IMR-90 (cell line): ENCODE results near the gene BMP7. TPM values are rescaled to one million over a fixed set of nuclear protein-coding genes. Genes with fewer than 3 reads are reported as not detected.

Source experiments
- ATAC-seq: fragments of 200-7000 bp; cut with Tn5 transposase; 2 replicates; pipeline ENCODE4 v1.9.1; 2020; ENCODE audit warnings: low read depth, mild to moderate bottlenecking, moderate library complexity
- BruUV-seq: library from RNA; stranded (reverse); fragments of 400-500 nt; replicated peaks from 2 replicates; lab custom pipeline; 2021; lab: Mats Ljungman, UMichigan
- CTCF ChIA-PET: fragments of 300-600 bp; formaldehyde crosslinking; extraction: SDS; loops from one replicate; lab custom pipeline; 2021; ENCODE audit warnings: antibody characterized with exemption; lab: Yijun Ruan, JAX
- POLR2A ChIA-PET: fragments of 300-600 bp; sonication (Branson Sonifier 250); formaldehyde crosslinking; loops from one replicate; lab custom pipeline; 2022; ENCODE audit warnings: antibody characterized with exemption; ENCODE audit not compliant: unreplicated experiment; lab: Charles Lee
- DNase-seq: peaks from one replicate; pipeline ENCODE4 v3.0.0; 2013
- H2AFZ ChIP-seq: replicated peaks from 2 replicates; pipeline ENCODE3; 2013; ENCODE audit warnings: low read length, mild to moderate bottlenecking; ENCODE audit not compliant: poor library complexity
- H2AK5ac ChIP-seq: 2 replicates; pipeline ENCODE4 v1.6.1; 2013; ENCODE audit warnings: low read depth, low read length, inconsistent platforms
- H2AK9ac ChIP-seq: replicated peaks from 2 replicates; pipeline ENCODE3; 2013; ENCODE audit warnings: mild to moderate bottlenecking, low read depth, low read length, moderate library complexity; ENCODE audit not compliant: poor library complexity
- H2BK120ac ChIP-seq: 2 replicates; pipeline ENCODE4 v1.6.1; 2013; ENCODE audit warnings: low read depth, low read length, inconsistent platforms
- H2BK15ac ChIP-seq: 3 replicates; pipeline ENCODE4 v1.6.1; 2013; ENCODE audit warnings: low read depth, low read length, inconsistent platforms
- H2BK20ac ChIP-seq: 2 replicates; pipeline ENCODE4 v1.6.1; 2013; ENCODE audit warnings: low read depth, mild to moderate bottlenecking, inconsistent platforms, low read length, moderate library complexity
- H2BK5ac ChIP-seq: 2 replicates; pipeline ENCODE4 v1.6.1; 2013; ENCODE audit warnings: mild to moderate bottlenecking, low read depth, low read length, inconsistent platforms; ENCODE audit not compliant: poor library complexity, severe bottlenecking
- H3K14ac ChIP-seq: replicated peaks from 2 replicates; pipeline ENCODE4 v1.6.1; 2013; ENCODE audit warnings: low read depth, low read length, inconsistent platforms
- H3K18ac ChIP-seq: 2 replicates; pipeline ENCODE4 v1.6.1; 2013; ENCODE audit warnings: low read depth, low read length, control low read depth
- H3K23ac ChIP-seq: 2 replicates; pipeline ENCODE4 v1.6.1; 2013; ENCODE audit warnings: low read depth, low read length, inconsistent platforms
- H3K27ac ChIP-seq: 2 replicates; pipeline ENCODE4 v1.5.1; 2013; ENCODE audit warnings: mild to moderate bottlenecking, control low read depth, low read length; ENCODE audit not compliant: insufficient read depth
- H3K27me3 ChIP-seq: 2 replicates; pipeline ENCODE4 v1.6.1; 2013; ENCODE audit warnings: low read length; ENCODE audit not compliant: control insufficient read depth, insufficient read depth
- H3K36me3 ChIP-seq: 2 replicates; pipeline ENCODE4 v1.6.1; 2013; ENCODE audit warnings: low read length, mixed read lengths; ENCODE audit not compliant: control insufficient read depth, insufficient read depth
- H3K4ac ChIP-seq: 2 replicates; pipeline ENCODE4 v1.6.1; 2013; ENCODE audit warnings: low read depth, low read length, inconsistent platforms
- H3K4me1 ChIP-seq: 2 replicates; pipeline ENCODE4 v1.6.1; 2013; ENCODE audit warnings: low read length, mixed read lengths; ENCODE audit not compliant: control insufficient read depth, insufficient read depth
- H3K4me2 ChIP-seq: 2 replicates; pipeline ENCODE4 v1.6.1; 2013; ENCODE audit warnings: low read depth, mild to moderate bottlenecking, control low read depth, low read length, moderate library complexity
- H3K4me3 ChIP-seq: 2 replicates; pipeline ENCODE4 v1.5.1; 2013; ENCODE audit warnings: low read depth, mild to moderate bottlenecking, control low read depth, low read length, moderate library complexity; ENCODE audit not compliant: insufficient read depth
- H3K56ac ChIP-seq: 2 replicates; pipeline ENCODE4 v1.6.1; 2013; ENCODE audit warnings: low read length, inconsistent platforms; ENCODE audit not compliant: insufficient read depth; ENCODE audit errors: extremely low read depth
- H3K79me1 ChIP-seq, 2 experiments: 2 replicates each; pipeline ENCODE4 v1.6.1; 2013; ENCODE audit warnings: low read length in 2 of 2, inconsistent platforms in 1 of 2, low read depth in 1 of 2
- H3K9ac ChIP-seq: 2 replicates; pipeline ENCODE4 v1.6.1; 2013; ENCODE audit warnings: low read depth, low read length, control low read depth
- H3K9me1 ChIP-seq: 2 replicates; pipeline ENCODE4 v1.6.1; 2013; ENCODE audit warnings: low read length, inconsistent platforms; ENCODE audit not compliant: insufficient read depth
- H3K9me3 ChIP-seq: 2 replicates; pipeline ENCODE4 v1.6.1; 2013; ENCODE audit warnings: low read length; ENCODE audit not compliant: control insufficient read depth, insufficient read depth
- H4K20me1 ChIP-seq: 2 replicates; pipeline ENCODE4 v1.6.1; 2013; ENCODE audit warnings: low read length, inconsistent platforms; ENCODE audit not compliant: insufficient read depth
- H4K5ac ChIP-seq: 2 replicates; pipeline ENCODE4 v1.6.1; 2013; ENCODE audit warnings: mild to moderate bottlenecking, low read depth, low read length, control low read depth
- H4K8ac ChIP-seq, 2 experiments: 2 replicates each; pipeline ENCODE4 v1.6.1; 2013; ENCODE audit warnings: low read depth in 2 of 2, low read length in 2 of 2, control low read depth in 1 of 2, inconsistent platforms in 1 of 2
- H4K91ac ChIP-seq: 2 replicates; pipeline ENCODE4 v1.6.1; 2013; ENCODE audit warnings: low read depth, low read length, inconsistent platforms; ENCODE audit not compliant: insufficient read depth
- BHLHE40 ChIP-seq: fragments of 150-350 bp; IDR thresholded peaks from 2 replicates; pipeline ENCODE4 v1.6.1; 2016; ENCODE audit warnings: mild to moderate bottlenecking, low read depth, low read length
- CEBPB ChIP-seq: IDR thresholded peaks from 2 replicates; pipeline ENCODE4 v1.6.1; 2012; ENCODE audit warnings: low read depth, low read length, improper control_type of control experiment
- CHD1 ChIP-seq: IDR thresholded peaks from 2 replicates; pipeline ENCODE4 v1.6.1; 2012; ENCODE audit warnings: low read depth, low read length, improper control_type of control experiment
- FOS ChIP-seq: fragments of 150-350 bp; IDR thresholded peaks from 2 replicates; pipeline ENCODE4 v1.6.1; 2016; ENCODE audit warnings: low read depth, low read length
- MAFK ChIP-seq: IDR thresholded peaks from 2 replicates; pipeline ENCODE4 v1.6.1; 2012; ENCODE audit warnings: low read depth, low read length, improper control_type of control experiment
- MAZ ChIP-seq: IDR thresholded peaks from 2 replicates; pipeline ENCODE4 v1.6.1; 2012; ENCODE audit warnings: low read depth, mild to moderate bottlenecking, low read length, improper control_type of control experiment, moderate library complexity, borderline replicate concordance
- MXI1 ChIP-seq: IDR thresholded peaks from 2 replicates; pipeline ENCODE4 v1.6.1; 2012; ENCODE audit warnings: low read depth, mild to moderate bottlenecking, low read length, moderate library complexity, borderline replicate concordance
- NFE2L2 ChIP-seq: fragments of 150-350 bp; IDR thresholded peaks from 2 replicates; pipeline ENCODE4 v1.6.1; 2016; ENCODE audit warnings: low read depth, mild to moderate bottlenecking, low read length
- POLR2A ChIP-seq: IDR thresholded peaks from 2 replicates; pipeline ENCODE4 v1.6.1; 2012; ENCODE audit warnings: mild to moderate bottlenecking, low read depth, low read length
- RAD21 ChIP-seq: IDR thresholded peaks from 2 replicates; pipeline ENCODE4 v1.6.1; 2012; ENCODE audit warnings: low read length, improper control_type of control experiment
- RCOR1 ChIP-seq: IDR thresholded peaks from 2 replicates; pipeline ENCODE4 v1.6.1; 2012; ENCODE audit warnings: mild to moderate bottlenecking, low read length, improper control_type of control experiment; ENCODE audit not compliant: insufficient replicate concordance
- RFX5 ChIP-seq: IDR thresholded peaks from 2 replicates; pipeline ENCODE4 v1.8.0; 2012; ENCODE audit warnings: low read depth, mild to moderate bottlenecking, low read length, moderate library complexity
- SMC3 ChIP-seq: fragments of 150-350 bp; IDR thresholded peaks from 2 replicates; pipeline ENCODE4 v1.6.1; 2016; ENCODE audit warnings: low read depth, mild to moderate bottlenecking, antibody characterized with exemption, low read length, moderate library complexity
- WGBS, 2 experiments: methylation state at CpG; one replicate each; pipeline versions ENCODE4 v1.1.5 to v1.1.7; 2013; ENCODE audit warnings: missing lambda C conversion rate in 2 of 2; ENCODE audit not compliant: insufficient read length in 1 of 2; ENCODE audit errors: extremely low coverage in 2 of 2; 5-methylcytosine and 5-hydroxymethylcytosine counted together
- dilution Hi-C: fragments of 300-500 bp; cut with HindIII; formaldehyde crosslinking; loops from one replicate; pipeline ENCODE4 v1.14.3; 2018; ENCODE audit warnings: low sequenced_read_pairs; ENCODE audit not compliant: unreplicated experiment
- in situ Hi-C: fragments of 300-500 bp; cut with MboI; formaldehyde crosslinking; loops from 3 replicates; pipeline ENCODE4 v1.14.3; 2019; ENCODE audit warnings: low sequenced_read_pairs, inconsistent platforms, mixed read lengths
- intact Hi-C: fragments of 100-400 bp; cut with micrococcal nuclease; formaldehyde crosslinking; loops from 2 replicates; pipeline ENCODE4 v1.10.0; 2022
- polyA plus RNA-seq, 3 experiments: library from polyadenylated mRNA; depleted of rRNA; stranded (reverse); fragments of >200 nt; gene quantifications; 2 replicates each; pipeline ENCODE4 v1.2.3, GENCODE V29; 2012; ENCODE audit warnings: low replicate concordance in 1 of 3
- total RNA-seq: library from RNA; depleted of rRNA; stranded (reverse); fragments of >200 nt; gene quantifications from 2 replicates; pipeline ENCODE4 v1.2.3, GENCODE V29; 2012
- TF ChIP-seq, protein P1 (sequence below): conservative IDR thresholded peaks from 2 replicates; pipeline ENCODE4 v1.5.1; 2012; ENCODE audit warnings: mild to moderate bottlenecking, low read depth, low read length, improper control_type of control experiment
- TF ChIP-seq, protein P2 (sequence below): fragments of 150-350 bp; IDR thresholded peaks from 2 replicates; pipeline ENCODE4 v1.6.1; 2016; ENCODE audit warnings: low read depth, mild to moderate bottlenecking, low read length, moderate library complexity, borderline replicate concordance
- TF ChIP-seq, protein P3 (sequence below): fragments of 150-350 bp; IDR thresholded peaks from 2 replicates; pipeline ENCODE4 v1.6.1; 2017; ENCODE audit warnings: mild to moderate bottlenecking, antibody characterized with exemption, low read length, low read depth

The BMP7 gene
- total and polyA plus RNA-seq, 2 of the 4 experiments (the other 2 are of a cell fraction), result not detected

DNA sequence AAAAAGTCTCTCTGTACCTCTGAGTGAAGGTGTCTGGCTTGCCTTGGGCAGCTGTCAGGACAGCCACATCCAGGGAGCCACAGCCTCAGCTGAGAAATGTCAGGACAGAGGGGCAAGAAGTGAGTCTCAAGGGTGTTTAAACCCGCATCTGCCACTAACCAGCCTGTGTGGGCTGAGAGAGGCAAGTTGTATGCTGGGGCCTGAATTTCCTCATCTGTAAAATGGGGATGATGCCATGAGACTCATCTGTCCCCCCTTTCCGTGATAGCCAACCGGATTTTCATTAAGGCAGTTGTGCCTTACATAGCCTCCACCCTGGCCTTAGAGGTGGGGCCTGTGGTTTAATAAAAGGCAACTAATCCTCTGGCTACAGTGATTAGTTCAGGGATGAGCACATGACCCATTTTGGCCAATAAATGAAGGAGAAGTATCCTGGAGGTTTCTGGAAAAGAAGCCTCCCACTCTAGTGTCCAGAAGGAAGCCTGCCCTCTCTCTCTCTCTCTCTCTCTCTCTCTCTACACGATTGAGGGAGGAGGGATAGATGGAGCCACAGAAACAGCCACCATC, 79.3 kb downstream of the BMP7 start:
- intact Hi-C loops, result no loop called here
- H2BK15ac ChIP-seq, result no peak overlapping the region
- H3K14ac ChIP-seq, result no peak overlapping the region
- H3K4me1 ChIP-seq, result no peaks in the 10 kb centered on the region
- no peak overlapping the region for H4K8ac ChIP-seq
- no peaks in the 10 kb centered on the region for H3K36me3 ChIP-seq
- no peaks in the 10 kb centered on the region for H3K27me3 ChIP-seq
- no peak overlapping the region for H2BK5ac ChIP-seq
- no peak overlapping the region for H3K4me3 ChIP-seq
- no peak overlapping the region for H3K56ac ChIP-seq
- H3K27ac ChIP-seq, result no peak overlapping the region
- H4K5ac ChIP-seq, result no peak overlapping the region
- DNase-seq, result no peak
- H2AK5ac ChIP-seq, result no peak overlapping the region
- H3K9me1 ChIP-seq, result no peaks in the 10 kb centered on the region
- H4K91ac ChIP-seq, result no peak overlapping the region
- H3K4ac ChIP-seq, result no peak overlapping the region
- H3K9ac ChIP-seq, result no peak overlapping the region
- peaks cover 10% of the 10 kb centered on the region for H3K9me3 ChIP-seq
- BruUV-seq, result no TSS peak
- no peak overlapping the region for H3K18ac ChIP-seq
- H2AFZ ChIP-seq, result no peak overlapping the region
- in situ Hi-C loops, result no loop called here
- ChIA-PET CTCF (no interaction called here), POLR2A (no interaction called here)
- TF ChIP-seq MXI1, result no peak
- TF ChIP-seq CHD1, result no peak
- TF ChIP-seq, protein P1, sequence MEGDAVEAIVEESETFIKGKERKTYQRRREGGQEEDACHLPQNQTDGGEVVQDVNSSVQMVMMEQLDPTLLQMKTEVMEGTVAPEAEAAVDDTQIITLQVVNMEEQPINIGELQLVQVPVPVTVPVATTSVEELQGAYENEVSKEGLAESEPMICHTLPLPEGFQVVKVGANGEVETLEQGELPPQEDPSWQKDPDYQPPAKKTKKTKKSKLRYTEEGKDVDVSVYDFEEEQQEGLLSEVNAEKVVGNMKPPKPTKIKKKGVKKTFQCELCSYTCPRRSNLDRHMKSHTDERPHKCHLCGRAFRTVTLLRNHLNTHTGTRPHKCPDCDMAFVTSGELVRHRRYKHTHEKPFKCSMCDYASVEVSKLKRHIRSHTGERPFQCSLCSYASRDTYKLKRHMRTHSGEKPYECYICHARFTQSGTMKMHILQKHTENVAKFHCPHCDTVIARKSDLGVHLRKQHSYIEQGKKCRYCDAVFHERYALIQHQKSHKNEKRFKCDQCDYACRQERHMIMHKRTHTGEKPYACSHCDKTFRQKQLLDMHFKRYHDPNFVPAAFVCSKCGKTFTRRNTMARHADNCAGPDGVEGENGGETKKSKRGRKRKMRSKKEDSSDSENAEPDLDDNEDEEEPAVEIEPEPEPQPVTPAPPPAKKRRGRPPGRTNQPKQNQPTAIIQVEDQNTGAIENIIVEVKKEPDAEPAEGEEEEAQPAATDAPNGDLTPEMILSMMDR, result no peak
- TF ChIP-seq FOS, result no peak
- no peak for TF ChIP-seq RCOR1
- TF ChIP-seq, protein P2, sequence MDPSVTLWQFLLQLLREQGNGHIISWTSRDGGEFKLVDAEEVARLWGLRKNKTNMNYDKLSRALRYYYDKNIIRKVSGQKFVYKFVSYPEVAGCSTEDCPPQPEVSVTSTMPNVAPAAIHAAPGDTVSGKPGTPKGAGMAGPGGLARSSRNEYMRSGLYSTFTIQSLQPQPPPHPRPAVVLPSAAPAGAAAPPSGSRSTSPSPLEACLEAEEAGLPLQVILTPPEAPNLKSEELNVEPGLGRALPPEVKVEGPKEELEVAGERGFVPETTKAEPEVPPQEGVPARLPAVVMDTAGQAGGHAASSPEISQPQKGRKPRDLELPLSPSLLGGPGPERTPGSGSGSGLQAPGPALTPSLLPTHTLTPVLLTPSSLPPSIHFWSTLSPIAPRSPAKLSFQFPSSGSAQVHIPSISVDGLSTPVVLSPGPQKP, result no peak
- no peak for TF ChIP-seq MAZ
- TF ChIP-seq MAFK, result no peak
- TF ChIP-seq RFX5, result no peak
- TF ChIP-seq BHLHE40, result no peak
- TF ChIP-seq NFE2L2, result no peak
- no peak for TF ChIP-seq SMC3
- no peak for TF ChIP-seq RAD21
- no peak for TF ChIP-seq POLR2A
- TF ChIP-seq CEBPB, result no peak
- TF ChIP-seq, protein P3, sequence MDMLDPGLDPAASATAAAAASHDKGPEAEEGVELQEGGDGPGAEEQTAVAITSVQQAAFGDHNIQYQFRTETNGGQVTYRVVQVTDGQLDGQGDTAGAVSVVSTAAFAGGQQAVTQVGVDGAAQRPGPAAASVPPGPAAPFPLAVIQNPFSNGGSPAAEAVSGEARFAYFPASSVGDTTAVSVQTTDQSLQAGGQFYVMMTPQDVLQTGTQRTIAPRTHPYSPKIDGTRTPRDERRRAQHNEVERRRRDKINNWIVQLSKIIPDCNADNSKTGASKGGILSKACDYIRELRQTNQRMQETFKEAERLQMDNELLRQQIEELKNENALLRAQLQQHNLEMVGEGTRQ, result no peak
- no peak overlapping the region for H2BK20ac ChIP-seq
- H2BK120ac ChIP-seq, result no peak overlapping the region
- dilution Hi-C loops, result no loop called here
- WGBS, 2 experiments, result no CpG with 5 or more reads among the region's 4 CpGs
- H3K79me1 ChIP-seq, result no peaks in the 10 kb centered on the region
- no peak overlapping the region for H3K23ac ChIP-seq
- no peak overlapping the region for H2AK9ac ChIP-seq
- no peaks in the 10 kb centered on the region for H4K20me1 ChIP-seq
- no peak overlapping the region for H3K4me2 ChIP-seq
- no peak for ATAC-seq
